NCI-H1436 (cell line): ENCODE data around the gene CAPN5.
"Not testable (repeated sequence)": the region's sequence is repeated elsewhere in the genome, so short reads cannot be mapped to it uniquely, and the experiment has no call there.

Source experiments
- DNase-seq: peaks from one replicate; lab custom pipeline; 2025; lab: John Stamatoyannopoulos, UW

The CAPN5 gene

DNA sequence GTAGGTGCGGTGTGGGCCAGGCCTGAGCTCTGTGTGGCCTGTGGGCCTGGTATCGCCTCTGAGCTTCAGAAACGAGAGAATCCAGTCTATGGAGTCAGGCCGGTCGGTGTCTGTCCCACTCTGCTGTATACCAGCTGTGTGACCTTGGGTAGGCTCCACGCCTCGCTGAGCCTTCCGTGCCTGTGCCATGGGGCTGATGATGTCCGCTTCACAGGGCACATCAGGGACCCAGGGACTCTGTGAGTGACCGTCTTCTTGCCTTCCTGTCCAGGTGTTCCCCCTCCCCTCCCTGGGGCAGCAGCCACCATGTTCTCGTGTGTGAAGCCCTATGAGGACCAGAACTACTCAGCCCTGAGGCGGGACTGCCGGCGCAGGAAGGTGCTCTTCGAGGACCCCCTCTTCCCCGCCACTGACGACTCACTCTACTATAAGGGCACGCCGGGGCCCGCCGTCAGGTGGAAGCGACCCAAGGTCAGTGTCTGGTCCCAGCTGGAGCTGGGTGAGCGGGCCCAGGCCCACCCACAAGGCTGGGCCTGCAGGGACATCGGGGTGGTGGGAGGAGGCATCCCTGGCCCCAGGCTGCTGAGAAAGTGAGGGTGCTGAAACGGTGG, 17.9 kb downstream of the CAPN5 start:
- no peak for DNase-seq

DNA sequence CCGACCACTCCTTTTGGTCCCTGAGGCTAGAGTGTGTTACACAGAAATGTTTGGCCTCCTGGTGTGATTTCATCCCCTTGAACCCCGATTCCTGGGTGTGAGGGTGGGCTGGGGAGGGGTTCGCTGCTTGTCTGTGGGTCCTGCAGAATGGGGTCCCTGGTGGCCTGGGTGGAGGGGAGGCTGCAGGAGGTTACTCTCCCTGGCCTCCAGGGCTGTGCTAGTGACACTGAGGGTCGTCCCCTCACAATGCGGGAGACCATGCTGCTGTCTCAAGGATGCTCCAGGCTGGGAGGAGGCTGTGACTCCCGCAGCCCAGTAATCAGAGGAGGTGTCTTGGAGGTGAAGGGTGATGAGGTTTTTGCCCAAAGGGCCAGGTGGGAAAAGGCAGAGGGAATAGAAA, 18.9 kb downstream of the CAPN5 start:
- DNase-seq, result no peak

DNA sequence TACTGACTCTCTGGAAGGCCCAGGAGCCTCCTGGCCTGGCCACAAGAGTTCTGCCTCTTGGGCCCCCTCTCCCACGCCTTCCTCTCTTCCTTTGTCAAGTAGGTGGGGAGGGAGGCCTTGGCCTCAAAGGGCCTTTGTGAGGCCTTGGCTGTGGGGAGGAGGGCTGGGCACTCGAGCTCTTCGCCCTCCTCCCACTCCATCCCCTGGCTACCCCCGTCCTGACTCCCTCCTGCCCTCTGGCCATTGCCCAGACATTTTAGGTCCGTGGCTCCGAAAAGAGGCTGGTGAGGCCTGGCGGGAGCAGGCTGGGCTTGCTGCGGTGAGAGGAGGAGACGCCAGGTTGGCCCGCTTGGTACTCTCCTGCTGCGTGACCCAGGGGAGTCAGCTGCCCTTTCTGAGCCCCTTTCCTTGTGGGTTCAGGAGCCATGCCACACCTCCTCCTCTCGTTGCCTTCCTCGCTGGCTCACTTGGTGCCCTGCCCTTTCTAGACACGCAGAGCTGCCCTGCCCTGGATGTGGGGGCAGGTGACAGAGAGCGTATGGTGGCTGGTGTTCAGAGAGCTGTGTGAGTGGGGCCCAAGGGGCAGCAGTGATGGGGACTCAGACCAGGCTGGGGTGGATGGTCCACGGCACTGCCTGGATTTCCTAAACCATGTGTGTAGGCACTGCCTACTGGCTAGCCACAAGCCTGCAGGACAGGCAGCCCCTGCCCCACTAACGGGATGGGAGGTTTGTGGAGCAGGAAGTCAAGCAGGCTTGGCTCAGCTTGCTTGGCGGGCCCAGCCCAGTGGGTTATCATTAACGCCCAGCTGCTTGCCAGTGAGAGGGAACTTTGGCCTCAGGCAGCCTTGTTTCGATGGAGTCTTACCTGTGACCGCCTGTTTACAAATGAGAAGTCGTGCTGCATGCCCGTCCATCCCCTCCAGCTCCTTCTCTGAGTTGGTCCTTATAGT, 20.0 kb downstream of the CAPN5 start:
- no peak for DNase-seq

DNA sequence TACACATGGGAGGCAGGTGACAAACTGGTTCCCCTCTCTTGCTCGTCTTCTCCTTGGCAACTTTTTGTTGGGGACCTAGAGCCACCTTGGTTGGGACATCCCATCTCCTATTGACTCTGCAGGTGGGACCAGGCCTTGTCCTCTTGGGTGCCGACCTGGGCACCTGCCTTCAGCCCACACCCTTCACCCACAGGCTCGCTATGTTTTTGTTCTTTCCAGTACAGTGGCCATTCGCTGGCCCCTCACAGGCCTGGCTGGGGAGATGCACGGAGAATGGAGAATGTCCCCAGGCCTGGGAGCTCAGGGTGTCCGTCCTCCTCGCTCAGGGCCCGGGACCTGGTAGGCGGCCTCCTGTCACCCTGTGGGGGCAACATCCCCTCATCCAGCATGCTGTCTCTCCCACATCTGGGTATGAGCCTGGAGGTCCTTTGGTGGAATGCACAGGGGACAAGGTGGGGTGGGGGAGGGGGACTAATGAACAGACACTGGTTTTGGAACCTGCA, 21.0 kb downstream of the CAPN5 start:
- no peak for DNase-seq

DNA sequence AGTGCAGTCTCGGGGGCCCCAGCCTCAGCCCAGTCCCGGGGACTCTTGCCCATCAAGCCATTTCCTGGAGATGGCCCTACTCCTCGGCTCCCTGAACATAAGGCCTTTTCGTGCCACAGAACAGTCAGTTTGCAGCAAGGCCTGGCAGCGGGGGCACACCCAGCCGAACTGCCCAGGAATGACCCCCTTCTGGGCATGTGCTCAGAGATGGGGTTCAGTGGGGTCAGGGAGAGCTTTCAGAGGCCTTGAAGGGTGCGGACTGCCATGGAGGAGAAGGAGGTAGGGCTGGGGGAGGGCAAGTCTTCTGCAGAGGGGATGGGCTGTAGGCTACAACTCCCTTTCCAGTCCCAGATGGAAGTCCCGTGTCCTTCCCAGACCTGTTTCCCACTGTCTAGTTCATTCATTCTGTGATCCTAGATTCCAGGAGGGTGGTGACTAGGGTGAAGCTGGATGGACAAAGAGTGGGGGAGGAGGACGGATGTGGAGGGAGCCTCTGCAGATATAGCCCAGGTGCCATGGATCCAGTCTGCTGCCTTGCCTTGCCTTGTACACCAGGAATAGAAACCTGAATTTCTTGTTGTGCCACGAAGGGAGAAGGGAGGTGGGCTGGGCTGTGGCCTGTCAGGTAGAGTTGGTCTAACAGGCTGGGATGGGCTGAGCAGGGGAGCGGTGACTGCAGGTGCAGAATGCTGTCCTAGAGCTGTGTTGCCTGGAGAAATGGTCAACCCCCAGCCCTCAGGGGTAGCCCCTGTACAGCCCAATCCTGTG, 21.6 kb downstream of the CAPN5 start:
- no peak for DNase-seq

DNA sequence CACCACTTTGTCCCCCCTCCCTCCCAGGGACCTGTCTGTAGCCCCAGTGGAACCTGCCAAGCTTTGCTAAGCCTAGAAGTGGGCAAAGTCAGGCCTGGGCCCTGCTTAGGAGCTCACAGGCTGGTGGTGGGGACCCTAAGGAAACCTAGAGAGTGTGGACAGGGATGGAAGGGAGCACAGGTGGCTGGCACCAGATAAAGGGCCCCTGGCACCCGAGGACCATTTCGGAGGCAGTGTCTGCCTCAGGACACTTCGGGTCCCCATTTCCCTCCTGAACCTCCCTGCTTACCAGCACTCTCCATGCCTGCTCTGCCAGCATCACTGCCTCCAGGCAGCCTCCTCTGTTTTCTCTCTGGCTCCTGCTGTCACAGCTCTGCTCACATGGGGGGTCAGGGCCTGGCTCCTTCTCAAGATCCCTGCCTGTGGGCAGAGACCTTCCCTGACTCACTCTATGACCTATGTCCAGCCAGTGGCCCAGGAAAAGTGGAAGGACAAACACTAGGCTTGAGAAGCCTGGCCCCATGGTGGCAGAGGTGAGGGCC, 22.3 kb downstream of the CAPN5 start:
- no peak for DNase-seq

DNA sequence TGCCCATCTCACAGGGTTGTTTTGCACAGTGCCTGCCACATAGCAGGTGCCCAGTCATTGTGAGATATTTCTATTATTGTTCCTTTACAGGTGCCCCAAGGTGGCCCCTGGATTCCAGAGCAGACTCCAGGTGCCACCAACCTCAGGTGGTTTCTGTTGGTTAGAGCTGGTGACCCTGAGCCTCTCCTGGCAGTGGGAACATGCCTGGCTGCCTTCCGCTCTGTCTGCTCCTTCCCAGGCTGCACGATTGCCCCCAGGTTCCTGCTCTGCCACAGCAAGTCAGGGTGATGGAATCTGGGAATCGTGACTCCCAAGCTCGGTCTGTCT, 23.2 kb downstream of the CAPN5 start:
- no peak for DNase-seq

DNA sequence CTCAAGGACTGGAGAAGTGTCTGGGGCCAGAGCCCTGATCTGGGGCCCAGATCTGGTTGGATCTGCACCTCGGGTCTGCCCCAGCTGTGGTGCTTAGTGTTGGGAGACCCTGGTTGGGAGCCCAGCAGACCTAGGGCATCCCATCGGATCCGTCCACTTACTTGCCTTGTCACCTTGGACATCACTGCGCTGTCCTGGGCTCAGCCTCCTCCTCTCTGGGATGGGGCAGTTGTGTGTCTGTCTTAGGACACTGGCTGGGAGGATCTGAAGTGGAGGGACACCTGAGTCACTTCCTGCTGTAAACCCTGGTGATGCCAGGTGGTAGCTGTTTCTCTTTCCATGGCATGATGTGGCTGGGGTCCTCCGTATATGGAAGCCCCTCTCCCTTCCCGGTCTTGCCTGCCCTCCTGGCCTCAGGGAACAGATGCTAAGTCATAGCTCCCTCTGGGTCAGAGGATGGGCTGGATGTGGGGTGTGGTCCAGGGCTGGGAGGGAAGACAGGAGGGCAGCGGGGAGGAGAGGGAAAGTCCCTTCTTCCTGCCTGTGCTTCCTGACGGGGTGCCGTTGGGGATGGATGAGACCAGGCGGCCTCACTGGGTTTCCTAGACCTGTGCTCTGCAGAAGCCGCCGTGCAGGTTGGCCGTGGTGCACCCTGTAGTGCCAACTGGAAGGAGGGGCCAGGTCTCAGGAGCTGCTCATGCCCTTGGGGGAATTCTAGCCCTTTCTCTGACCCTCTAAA, 23.8 kb downstream of the CAPN5 start:
- DNase-seq, result no peak

DNA sequence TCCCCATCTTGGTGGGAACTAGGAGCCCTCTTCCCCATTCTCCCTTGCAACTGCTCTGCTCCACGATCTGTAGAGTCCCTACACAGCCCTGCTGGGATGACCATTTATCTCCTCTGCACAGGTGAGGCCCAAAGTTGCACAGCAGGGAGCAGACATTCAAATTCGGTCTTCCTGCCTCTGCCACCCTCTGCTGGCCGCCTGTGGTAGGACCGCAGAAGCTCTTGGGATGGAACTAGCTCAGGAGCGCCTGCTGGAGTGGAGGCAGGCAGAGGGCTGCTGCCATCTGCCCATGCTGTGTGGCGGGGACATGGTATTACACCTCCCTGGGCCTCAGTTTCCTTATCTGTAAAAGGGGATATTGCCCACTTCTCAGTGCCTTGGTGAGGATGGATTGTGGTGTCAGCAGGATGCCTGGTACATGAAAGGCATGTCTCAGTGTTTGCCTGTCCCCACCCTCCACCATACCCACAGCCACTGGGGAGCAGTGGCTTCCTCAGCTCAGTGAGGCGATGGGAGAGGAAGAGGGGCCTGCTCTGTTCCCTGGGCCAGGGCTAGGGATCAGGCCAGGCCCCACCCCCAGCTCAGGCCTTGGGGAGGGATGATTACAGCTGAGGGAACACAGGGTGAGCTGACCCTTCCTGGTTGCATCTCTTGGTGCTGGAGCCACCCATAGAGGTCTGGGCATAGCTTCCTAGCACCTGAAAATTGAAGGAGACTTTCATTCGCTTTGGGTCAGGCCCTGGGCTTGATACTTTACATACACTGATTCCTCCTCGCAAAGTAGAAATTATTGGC, 24.6 kb downstream of the CAPN5 start:
- peak; percentile 70 for DNase-seq

DNA sequence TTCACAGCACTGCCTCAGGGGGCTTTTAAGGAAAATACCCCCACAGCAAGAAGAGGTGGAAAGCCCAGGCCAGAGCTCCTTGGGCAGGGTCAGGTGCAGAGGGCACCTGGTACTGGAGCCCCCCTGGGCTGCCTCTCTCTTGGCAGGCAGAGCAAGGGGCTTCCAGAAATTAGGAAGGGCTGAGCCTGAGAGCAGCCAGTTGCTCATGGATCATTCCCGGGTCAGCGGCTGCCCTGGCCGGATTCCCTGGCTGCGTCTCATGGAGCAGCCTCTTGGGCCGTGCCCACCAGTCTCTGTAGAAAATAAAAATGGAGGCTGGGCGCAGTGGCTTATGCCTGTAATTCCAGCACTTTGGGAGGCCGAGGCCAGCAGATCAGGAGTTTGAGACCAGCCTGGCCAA, 25.6 kb downstream of the CAPN5 start:
- no peak for DNase-seq

DNA sequence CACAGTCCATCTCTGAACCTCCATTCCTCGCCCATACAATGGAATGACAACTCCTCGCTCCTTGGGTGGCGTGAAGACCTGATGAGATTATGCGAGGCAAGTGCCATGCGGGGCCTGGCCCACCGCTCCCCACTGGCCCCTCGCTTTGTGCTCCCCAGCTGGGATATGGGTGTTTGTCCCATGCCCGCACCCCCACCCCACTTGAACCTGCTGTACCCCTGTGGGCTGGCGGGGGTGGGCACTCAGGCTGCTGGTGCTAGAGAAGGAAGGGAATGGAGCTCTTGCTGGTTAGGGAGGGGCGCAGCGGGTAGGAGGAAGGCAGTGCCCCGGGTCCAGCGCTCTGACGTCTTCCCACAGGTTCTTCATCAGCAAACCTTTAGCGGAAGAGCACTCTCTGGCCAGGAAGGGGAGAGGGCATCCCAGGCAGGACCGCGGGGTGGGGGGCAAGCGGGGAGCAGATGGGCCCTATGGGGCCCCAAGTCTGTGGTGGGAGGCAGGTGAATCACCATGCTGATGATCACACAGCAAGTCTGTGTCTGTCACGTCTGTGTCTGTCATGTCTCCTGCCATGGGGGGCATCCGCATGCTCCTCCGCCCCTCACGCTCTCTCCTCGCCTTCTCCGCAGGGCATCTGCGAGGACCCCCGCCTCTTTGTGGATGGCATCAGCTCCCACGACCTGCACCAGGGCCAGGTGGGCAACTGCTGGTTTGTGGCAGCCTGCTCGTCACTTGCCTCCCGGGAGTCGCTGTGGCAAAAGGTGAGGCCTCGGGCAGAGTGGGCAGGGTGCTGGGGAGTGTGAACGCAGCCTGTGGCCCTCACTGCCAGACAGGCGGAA, 26.5 kb downstream of the CAPN5 start:
- no peak for DNase-seq

DNA sequence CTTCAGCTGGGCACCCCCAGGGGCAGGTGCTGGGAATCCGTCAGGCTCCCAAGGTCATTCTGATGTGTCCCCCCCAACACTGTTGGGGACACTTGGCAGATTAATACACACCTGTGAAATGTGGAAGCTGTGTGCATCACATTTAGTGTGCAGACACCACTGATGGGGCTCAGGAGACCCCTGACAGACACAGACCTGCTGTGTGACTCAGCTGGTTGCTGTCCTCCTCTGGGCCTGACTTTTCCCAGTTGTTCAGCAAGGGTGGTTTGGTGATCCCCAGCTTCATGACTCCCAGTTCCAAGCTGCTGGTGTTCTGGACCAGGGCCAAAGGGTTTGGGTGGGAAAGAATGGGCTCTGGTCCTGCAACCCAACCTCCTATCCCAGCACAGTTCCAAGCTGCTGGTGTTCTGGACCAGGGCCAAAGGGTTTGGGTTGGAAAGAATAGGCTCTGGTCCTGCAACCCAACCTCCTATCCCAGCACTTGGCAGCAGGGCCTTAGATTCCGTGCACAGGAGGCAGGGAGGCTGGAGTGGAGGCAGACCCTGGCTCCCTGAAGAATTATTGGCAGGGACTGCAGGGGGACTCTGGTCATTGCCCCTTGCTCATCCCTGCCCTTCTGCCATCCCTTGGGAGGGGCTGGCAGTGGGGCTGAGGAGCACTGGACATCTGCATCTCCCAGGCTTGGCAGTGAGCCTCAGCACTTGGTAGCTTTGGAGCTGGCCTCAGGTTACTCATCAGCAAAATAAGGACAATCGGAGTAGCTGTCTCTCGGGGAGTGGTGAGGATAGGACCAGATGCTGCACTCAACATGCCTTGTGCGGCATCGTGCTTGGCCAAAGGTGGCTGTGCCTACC, 27.4 kb downstream of the CAPN5 start:
- no peak for DNase-seq

DNA sequence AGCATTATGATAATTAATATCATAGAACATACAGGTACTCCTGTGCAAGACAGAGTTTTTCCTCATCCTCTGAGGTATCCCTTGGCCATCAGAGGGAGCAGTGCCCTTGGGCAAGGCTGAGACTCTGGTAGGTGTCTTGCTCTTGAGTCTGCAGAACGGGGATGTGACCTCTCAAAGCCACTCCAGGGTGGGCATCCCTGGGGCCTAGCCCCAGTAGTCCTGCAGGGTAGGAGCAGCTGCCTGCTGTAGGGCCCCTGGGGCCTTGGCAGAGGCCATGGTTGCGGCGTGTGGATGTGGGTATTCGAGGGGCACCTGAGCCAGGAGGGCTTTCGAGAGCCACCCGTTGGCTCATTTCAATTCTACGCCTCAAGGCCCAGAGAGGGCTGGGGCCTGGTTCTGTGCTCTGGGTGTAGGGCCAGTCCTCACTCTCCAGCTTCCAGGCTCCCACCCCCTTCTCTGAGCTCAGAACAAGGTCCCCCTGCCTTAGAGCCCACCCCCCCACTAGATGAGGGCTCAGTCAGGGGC, 28.1 kb downstream of the CAPN5 start:
- DNase-seq, result no peak

DNA sequence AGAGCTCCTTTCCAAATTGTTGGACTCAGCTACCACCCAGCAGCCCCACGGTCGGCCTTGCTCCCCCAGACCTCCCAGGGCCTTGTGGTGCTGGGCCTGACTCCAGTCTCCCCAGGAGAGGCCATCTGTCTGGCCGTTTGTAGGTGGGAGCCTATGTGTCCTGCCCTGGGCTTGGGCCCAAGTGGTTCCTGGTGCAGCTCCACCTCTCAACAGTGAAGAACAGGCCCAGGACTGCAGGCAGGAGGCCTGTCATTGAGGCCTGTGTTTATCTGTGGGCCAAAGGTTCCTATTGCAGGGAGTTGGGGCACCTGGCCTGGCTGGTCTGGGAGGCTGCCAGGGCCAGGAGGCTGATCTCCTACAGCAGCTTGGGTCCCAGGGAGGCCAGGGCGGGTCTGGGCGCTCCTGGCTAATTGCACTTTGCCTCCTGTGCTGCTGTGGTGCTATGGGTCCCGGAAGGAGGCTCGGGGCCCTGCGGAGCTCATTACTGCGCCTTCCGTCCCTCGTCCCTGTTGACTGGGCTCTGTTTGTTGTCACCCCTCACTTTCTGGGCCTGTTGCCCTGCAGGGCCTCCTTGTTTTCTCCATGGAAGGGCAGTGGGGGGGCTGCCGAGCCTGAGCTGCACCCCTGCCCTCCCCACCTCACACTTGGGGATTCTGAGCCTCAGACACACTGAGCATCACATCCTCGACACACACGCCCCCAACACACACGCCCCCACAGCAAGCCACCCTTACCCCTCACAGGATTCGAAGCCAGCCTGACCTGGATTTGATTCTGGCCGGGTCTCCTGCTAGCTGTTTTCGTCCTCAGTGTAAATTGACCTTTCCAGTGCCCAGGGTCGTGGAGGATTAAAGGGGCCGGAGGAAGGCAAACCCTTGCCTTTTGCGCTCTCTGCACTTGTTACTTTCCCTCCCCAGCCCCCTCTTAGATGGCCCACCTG, 29.1 kb downstream of the CAPN5 start:
- DNase-seq, result no peak

DNA sequence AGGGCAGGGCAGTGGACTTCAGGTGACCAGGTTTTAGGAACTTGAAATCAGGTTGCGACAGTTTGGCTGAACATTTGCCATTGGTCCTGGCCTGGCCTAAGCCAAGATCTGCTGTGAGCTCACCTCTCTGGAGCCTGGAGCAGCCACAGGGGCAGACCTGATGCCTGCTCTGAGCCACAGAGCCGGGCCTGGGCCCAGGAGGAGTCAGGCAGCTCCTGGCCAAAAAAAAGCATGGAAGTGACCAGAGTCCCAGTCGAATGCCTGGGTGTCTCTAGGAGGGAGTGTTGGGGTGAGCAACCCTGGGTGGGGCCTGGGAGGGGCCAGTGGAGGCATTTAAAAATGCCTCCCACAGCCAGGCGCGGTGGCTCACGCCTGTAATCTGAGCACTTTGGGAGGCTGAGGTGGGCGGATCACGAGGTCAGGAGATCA, 29.8 kb downstream of the CAPN5 start:
- DNase-seq, result no peak

DNA sequence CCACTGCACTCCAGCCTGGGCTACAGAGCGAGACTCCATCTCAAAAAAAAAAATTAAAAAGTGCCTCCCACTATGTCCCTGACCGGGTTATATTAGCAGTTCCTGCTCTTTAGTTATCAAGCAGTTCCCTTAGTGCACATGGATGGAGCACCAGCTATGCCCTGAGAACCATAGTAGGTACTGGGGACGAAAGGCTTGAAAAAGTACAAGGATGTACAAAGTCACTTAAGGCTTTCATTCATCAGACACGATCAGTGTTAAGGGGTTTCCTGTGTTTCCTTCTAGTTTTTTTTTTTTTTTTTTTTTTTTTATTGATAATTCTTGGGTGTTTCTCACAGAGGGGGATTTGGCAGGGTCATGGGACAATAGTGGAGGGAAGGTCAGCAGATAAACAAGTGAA, 30.4 kb downstream of the CAPN5 start:
- not testable (repeated sequence) for DNase-seq

DNA sequence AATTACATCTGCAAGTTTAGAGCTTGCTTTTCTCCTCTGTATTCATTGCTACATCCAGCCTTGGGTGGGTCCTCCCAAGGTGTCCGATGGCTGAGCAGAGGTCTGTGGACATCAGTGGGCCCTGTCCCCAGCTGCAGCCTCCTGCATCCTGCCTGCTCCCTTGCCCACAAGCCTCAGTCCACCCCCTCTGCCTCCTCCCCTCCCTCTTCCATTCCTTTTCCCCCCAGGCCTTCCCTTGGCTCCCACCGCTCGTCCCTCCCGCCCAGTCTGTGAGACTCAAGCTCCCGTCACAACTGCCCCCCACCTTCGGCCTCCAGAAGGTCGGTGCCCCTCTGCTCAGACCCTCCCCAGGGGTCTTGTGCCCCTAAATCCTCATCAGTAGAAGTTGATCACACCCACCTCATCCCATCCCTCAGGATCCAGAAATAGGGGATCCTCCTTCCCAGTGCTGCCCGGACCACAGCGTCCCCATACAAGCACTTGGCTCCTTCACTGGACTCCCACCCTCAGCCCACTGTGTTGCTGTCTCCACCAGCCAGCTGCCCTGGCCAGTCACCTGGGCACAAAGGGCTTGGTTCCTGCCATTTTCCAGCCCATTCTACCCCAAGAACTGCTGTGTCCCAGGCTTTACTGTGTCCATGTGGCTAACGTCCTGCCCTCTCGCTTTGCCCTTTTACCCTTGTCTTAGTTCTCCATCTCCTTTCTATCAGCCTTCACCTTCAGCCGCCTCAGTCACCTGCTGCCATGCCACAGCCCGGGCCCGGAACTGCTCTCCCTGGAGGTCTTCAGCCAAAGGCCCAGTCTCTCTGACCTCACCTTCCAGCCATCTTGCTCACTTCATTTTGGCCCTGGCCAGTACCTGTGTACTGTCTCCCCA, 33.6 kb downstream of the CAPN5 start:
- no peak for DNase-seq
